ENCODE measurements around the gene EEFSEC.

GRCh38 chr3:128415200-128415772 is 262.0 kb downstream of the EEFSEC start:
- TF ChIP-seq CTCF (IDR thresholded peaks at IDR 0.05) (no peak), POLR2A (IDR thresholded peaks at IDR 0.05) (no peak)

Data from adrenal gland (tissue), 5 donors.